Measurements from ENCODE around the gene ARID1B. TPM values are rescaled to one million over a fixed set of nuclear protein-coding genes. Genes with fewer than 3 reads are reported as not detected.

Gene ARID1B
- total and polyA plus RNA-seq, 2 of the 13 experiments (the other 11 are each of a cell fraction or from before 2014, with no cell fraction given): 20.1 to 32.6 TPM

- TF ChIP-seq, protein P1, sequence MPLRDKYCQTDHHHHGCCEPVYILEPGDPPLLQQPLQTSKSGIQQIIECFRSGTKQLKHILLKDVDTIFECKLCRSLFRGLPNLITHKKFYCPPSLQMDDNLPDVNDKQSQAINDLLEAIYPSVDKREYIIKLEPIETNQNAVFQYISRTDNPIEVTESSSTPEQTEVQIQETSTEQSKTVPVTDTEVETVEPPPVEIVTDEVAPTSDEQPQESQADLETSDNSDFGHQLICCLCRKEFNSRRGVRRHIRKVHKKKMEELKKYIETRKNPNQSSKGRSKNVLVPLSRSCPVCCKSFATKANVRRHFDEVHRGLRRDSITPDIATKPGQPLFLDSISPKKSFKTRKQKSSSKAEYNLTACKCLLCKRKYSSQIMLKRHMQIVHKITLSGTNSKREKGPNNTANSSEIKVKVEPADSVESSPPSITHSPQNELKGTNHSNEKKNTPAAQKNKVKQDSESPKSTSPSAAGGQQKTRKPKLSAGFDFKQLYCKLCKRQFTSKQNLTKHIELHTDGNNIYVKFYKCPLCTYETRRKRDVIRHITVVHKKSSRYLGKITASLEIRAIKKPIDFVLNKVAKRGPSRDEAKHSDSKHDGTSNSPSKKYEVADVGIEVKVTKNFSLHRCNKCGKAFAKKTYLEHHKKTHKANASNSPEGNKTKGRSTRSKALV (CRISPR knock-in tag; IDR thresholded peaks at IDR 0.05): no peak
- no peak for TF ChIP-seq ATF1 (CRISPR knock-in tag; IDR thresholded peaks at IDR 0.05)
Measured at GRCh38 chr6:157172231-157172701, 395.1 kb downstream of the ARID1B start (continued).

DNA sequence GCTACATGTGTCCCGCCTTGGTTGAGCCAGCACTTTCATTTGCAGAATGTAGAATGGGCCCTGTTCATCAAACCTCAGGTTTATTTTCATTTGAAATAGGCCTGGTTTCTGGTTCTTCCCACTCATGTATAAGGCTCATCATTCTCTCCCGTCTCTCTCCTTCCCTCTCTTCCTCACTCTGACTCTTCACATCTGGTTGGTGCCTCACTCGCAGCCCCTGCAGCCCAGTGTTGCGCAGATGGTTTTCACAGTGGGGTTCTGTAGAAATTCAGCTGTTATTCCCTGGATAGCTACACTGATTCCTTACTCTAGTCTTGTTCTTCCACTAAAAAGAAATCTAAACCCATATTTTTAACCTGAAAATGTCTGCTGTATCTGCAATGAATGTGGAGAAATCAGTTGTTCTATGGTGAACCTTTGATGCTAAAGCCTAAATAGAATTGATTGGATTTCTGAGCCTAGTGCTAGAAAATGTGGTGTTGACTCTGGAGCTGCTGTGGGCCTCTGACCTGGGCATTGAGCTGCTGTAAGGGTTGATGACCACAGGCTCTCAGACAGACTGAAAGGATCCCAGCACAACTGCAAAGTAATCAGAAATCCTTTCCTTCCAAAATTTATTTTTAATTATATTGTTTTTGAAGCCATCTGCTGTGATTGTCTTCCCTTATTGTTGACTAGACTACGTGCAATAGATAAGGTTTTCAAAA lies 395.8 kb downstream of the ARID1B start:
- DNase-seq (ENCODE audit: low spot score) (no peak), ATAC-seq (peak; percentile 46; the same call in 1 of the 3 replicates), FAIRE-seq (no peak)
- no peak overlapping the region for H3K4me3 ChIP-seq (replicated peaks in 1 of 3; ENCODE audit: insufficient read depth in 1 of 3, low read depth in 2 of 3, low read length in 3 of 3)
- no peaks in the 10 kb centered on the region for H3K9me3 ChIP-seq (ENCODE audit: low read length)
- POLR2A ChIA-PET: no interaction called here
- H3K27ac ChIP-seq (ENCODE audit: extremely low read length, insufficient read depth, low read length): no peak overlapping the region
- H3K9ac ChIP-seq (ENCODE audit: insufficient read depth, low read depth, low read length): no peak overlapping the region
- H3K4me1 ChIP-seq (ENCODE audit: insufficient read depth, low read length): peaks cover 11% of the 10 kb centered on the region
- H4K20me1 ChIP-seq (ENCODE audit: insufficient read depth, low read length): no peaks in the 10 kb centered on the region
- no peaks in the 10 kb centered on the region for H3K27me3 ChIP-seq (ENCODE audit: control insufficient read depth in 1 of 2, insufficient read depth in 2 of 2, low read length in 2 of 2)
- CTCF ChIA-PET (ENCODE audit: low intra/inter-chr PET ratio, low total read pairs): no interaction called here
- WGBS (ENCODE audit: low lambda C conversion rate): 95% methylated on average over 5 of the region's 5 CpGs
- intact Hi-C loops (cut with micrococcal nuclease; ENCODE audit: unreplicated experiment): no loop called here
- H3K4me2 ChIP-seq (ENCODE audit: low read depth, low read length): no peak overlapping the region
- no peak overlapping the region for H2AFZ ChIP-seq (ENCODE audit: low read length)
- no peaks in the 10 kb centered on the region for H3K79me2 ChIP-seq (ENCODE audit: insufficient read depth, low read length)
- in situ Hi-C loops (cut with HindIII; ENCODE audit: extremely low pct_ligation_motif_present, low pct_unique_long_range_greater_than_20kb): no loop called here
- BruUV-seq (replicated peaks): no TSS peak
- peaks cover 2 to 36% of the 10 kb centered on the region in 2 experiments; a peak in 4 of 5 replicates for H3K36me3 ChIP-seq (replicated peaks in 1 of 2; ENCODE audit: control insufficient read depth in 1 of 2, insufficient read depth in 2 of 2, low read length in 2 of 2)
- no peak for TF ChIP-seq ZNF317 (CRISPR knock-in tag; IDR thresholded peaks at IDR 0.05)
- TF ChIP-seq USF2 (IDR thresholded peaks at IDR 0.05; ENCODE audit: low read depth, low read length): no peak
- no peak for TF ChIP-seq USF2 (CRISPR knock-in tag; IDR thresholded peaks at IDR 0.05; ENCODE audit: borderline replicate concordance)
- TF ChIP-seq, protein P2, sequence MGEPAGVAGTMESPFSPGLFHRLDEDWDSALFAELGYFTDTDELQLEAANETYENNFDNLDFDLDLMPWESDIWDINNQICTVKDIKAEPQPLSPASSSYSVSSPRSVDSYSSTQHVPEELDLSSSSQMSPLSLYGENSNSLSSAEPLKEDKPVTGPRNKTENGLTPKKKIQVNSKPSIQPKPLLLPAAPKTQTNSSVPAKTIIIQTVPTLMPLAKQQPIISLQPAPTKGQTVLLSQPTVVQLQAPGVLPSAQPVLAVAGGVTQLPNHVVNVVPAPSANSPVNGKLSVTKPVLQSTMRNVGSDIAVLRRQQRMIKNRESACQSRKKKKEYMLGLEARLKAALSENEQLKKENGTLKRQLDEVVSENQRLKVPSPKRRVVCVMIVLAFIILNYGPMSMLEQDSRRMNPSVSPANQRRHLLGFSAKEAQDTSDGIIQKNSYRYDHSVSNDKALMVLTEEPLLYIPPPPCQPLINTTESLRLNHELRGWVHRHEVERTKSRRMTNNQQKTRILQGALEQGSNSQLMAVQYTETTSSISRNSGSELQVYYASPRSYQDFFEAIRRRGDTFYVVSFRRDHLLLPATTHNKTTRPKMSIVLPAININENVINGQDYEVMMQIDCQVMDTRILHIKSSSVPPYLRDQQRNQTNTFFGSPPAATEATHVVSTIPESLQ (CRISPR knock-in tag; conservative IDR thresholded peaks at IDR 0.05): no peak
- TF ChIP-seq, protein P3, sequence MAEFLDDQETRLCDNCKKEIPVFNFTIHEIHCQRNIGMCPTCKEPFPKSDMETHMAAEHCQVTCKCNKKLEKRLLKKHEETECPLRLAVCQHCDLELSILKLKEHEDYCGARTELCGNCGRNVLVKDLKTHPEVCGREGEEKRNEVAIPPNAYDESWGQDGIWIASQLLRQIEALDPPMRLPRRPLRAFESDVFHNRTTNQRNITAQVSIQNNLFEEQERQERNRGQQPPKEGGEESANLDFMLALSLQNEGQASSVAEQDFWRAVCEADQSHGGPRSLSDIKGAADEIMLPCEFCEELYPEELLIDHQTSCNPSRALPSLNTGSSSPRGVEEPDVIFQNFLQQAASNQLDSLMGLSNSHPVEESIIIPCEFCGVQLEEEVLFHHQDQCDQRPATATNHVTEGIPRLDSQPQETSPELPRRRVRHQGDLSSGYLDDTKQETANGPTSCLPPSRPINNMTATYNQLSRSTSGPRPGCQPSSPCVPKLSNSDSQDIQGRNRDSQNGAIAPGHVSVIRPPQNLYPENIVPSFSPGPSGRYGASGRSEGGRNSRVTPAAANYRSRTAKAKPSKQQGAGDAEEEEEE (CRISPR knock-in tag; IDR thresholded peaks at IDR 0.05; ENCODE audit: borderline replicate concordance): no peak
- TF ChIP-seq ZNF7 (CRISPR knock-in tag; IDR thresholded peaks at IDR 0.05): no peak
- no peak for TF ChIP-seq SNAI1 (CRISPR knock-in tag; IDR thresholded peaks at IDR 0.05; ENCODE audit: borderline replicate concordance)
- TF ChIP-seq ISL2 (CRISPR knock-in tag; IDR thresholded peaks at IDR 0.05): no peak
- TF ChIP-seq, protein P4, sequence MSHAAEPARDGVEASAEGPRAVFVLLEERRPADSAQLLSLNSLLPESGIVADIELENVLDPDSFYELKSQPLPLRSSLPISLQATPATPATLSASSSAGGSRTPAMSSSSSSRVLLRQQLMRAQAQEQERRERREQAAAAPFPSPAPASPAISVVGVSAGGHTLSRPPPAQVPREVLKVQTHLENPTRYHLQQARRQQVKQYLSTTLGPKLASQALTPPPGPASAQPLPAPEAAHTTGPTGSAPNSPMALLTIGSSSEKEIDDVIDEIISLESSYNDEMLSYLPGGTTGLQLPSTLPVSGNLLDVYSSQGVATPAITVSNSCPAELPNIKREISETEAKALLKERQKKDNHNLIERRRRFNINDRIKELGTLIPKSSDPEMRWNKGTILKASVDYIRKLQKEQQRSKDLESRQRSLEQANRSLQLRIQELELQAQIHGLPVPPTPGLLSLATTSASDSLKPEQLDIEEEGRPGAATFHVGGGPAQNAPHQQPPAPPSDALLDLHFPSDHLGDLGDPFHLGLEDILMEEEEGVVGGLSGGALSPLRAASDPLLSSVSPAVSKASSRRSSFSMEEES (CRISPR knock-in tag; IDR thresholded peaks at IDR 0.05): no peak
- no peak for TF ChIP-seq ZNF224 (CRISPR knock-in tag; IDR thresholded peaks at IDR 0.05)
